NK-92 (cell line): ENCODE measurements around the gene PRRG1.
"Not testable (repeated sequence)": the region's sequence is repeated elsewhere in the genome, so short reads cannot be mapped to it uniquely, and the experiment has no call there.

Source experiments
- DNase-seq: peaks from one replicate; lab custom pipeline; 2025; ENCODE audit not compliant: unreplicated experiment; lab: John Stamatoyannopoulos, UW

PRRG1 gene

GRCh38 chrX:37378404-37378803, 29.2 kb downstream of the PRRG1 start:
- DNase-seq, result no peak

- no peak for DNase-seq
Observed at GRCh38 chrX:37378830-37379229, 29.7 kb downstream of the PRRG1 start.

GRCh38 chrX:37380256-37380655, 31.1 kb downstream of the PRRG1 start:
- no peak for DNase-seq

GRCh38 chrX:37380924-37381323, 31.8 kb downstream of the PRRG1 start:
- no peak for DNase-seq

- DNase-seq, result no peak
Observed at GRCh38 chrX:37383313-37383712, 34.1 kb downstream of the PRRG1 start.

GRCh38 chrX:37388413-37388812, 39.2 kb downstream of the PRRG1 start:
- DNase-seq, result no peak

GRCh38 chrX:37405956-37406355, 56.8 kb downstream of the PRRG1 start:
- no peak for DNase-seq

- DNase-seq, result no peak
Observed at GRCh38 chrX:37407736-37408135, 58.6 kb downstream of the PRRG1 start.

GRCh38 chrX:37409278-37409677, 60.1 kb downstream of the PRRG1 start:
- DNase-seq, result no peak

- no peak for DNase-seq
Observed at GRCh38 chrX:37420185-37420584, 71.0 kb downstream of the PRRG1 start.

- DNase-seq, result no peak
Observed at GRCh38 chrX:37420756-37421155, 71.6 kb downstream of the PRRG1 start.

- DNase-seq, result no peak
Observed at GRCh38 chrX:37424000-37424429, 74.9 kb downstream of the PRRG1 start.

- no peak for DNase-seq
Observed at GRCh38 chrX:37425370-37425769, 76.2 kb downstream of the PRRG1 start.

- DNase-seq, result not testable (repeated sequence)
Observed at GRCh38 chrX:37428962-37429361, 79.8 kb downstream of the PRRG1 start.

- no peak for DNase-seq
Observed at GRCh38 chrX:37434362-37434761, 85.2 kb downstream of the PRRG1 start.

GRCh38 chrX:37437160-37437559, 88.0 kb downstream of the PRRG1 start:
- DNase-seq, result no peak

- no peak for DNase-seq
Observed at GRCh38 chrX:37441377-37441776, 92.2 kb downstream of the PRRG1 start.

- no peak for DNase-seq
Observed at GRCh38 chrX:37445182-37445581, 96.0 kb downstream of the PRRG1 start.

GRCh38 chrX:37453821-37454220, 104.7 kb downstream of the PRRG1 start:
- DNase-seq, result no peak

GRCh38 chrX:37454537-37455285, 105.5 kb downstream of the PRRG1 start:
- no peak for DNase-seq

- DNase-seq, result no peak
Observed at GRCh38 chrX:37455381-37455780, 106.2 kb downstream of the PRRG1 start.

GRCh38 chrX:37460285-37460684, 111.1 kb downstream of the PRRG1 start:
- DNase-seq, result not testable (repeated sequence)

- DNase-seq, result no peak
Observed at GRCh38 chrX:37462346-37462745, 113.2 kb downstream of the PRRG1 start.
